Cardiac fibroblast (primary cell): ENCODE measurements around the gene PPP4C.
"Not testable (repeated sequence)": the region's sequence is repeated elsewhere in the genome, so short reads cannot be mapped to it uniquely, and the experiment has no call there.

ENCODE experiments used
- DNase-seq, 2 donors: peaks; one replicate each; pipeline versions ENCODE4 v3.0.0 to v3.0.0-alpha.2; 2010; ENCODE audit warnings: low read depth in 2 of 2
- H3K4me3 ChIP-seq, 2 donors: replicated peaks in 1 of 2; 1 replicate in 1 of 2; 2 replicates in 1 of 2; pipeline ENCODE4 v1.5.1; 2011; ENCODE audit warnings: low read depth in 2 of 2, low read length in 2 of 2, mild to moderate bottlenecking in 2 of 2, moderate library complexity in 1 of 2
- CTCF ChIP-seq: IDR thresholded peaks from one replicate; pipeline ENCODE4 v1.5.1; 2011; ENCODE audit warnings: low read depth, mild to moderate bottlenecking, low read length, inconsistent platforms

Gene PPP4C

DNA sequence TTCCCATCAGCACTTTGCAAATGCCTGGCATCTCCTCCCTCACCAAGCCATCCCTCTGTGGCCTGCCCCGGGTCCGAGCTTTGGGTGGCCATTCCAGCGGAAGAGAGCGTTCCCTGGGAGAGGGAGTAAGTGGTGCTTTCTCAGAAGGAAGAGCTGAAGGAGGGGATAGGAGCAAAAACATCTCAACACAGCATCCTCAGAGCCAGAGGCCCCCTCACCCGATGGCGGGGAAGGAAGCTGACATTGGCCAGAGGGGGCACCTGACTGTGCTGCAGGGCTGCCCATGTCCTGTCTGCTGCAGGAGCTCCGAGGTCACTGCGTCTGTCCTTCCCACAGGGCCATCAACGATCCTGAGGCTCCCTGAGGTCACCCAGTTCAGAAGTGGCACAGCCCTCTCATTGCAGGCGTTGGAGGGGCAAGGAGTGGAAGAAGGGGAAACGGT, 44.3 kb upstream of the PPP4C start:
- TF ChIP-seq CTCF, result no peak
- H3K4me3 ChIP-seq, result no peak overlapping the region
- DNase-seq, result no peak

DNA sequence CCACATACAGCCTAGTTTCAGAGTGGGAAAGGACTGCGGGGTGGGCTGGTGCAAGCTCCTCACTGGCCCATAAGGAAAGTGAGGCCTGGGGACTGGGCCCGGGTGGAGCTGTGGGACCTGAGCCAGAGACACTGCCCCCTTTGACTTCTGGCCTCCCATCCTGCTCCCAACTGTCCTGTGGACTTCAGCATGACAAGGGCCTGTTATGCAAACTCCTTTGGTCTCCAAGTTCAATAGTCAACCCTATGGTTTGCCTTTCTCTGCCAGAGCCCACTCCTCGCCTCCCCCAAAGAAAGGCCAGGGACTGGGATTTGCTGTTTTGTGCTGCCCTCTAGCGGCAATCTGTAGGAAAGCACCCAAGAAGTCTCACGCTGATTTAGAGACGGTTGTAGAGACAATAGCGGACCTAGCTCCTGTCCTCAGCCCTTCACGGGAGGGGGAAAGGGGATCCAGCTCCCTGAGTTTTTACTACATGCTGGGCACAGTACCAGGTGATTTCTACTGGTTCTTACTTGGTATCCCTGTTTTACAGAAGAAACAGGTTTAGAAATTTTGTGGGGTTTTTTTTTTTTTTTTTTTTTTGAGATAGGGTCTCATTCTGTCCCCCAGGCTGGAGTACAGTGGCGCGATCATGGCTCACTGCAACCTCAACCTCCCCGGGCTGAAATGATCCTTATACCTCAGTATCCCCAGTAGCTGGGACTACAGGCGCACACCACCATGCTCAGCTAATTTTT, 43.5 kb upstream of the PPP4C start:
- no peak overlapping the region for H3K4me3 ChIP-seq
- TF ChIP-seq CTCF, result peak; percentile 80
- DNase-seq, result peak; percentile 77 to 80

DNA sequence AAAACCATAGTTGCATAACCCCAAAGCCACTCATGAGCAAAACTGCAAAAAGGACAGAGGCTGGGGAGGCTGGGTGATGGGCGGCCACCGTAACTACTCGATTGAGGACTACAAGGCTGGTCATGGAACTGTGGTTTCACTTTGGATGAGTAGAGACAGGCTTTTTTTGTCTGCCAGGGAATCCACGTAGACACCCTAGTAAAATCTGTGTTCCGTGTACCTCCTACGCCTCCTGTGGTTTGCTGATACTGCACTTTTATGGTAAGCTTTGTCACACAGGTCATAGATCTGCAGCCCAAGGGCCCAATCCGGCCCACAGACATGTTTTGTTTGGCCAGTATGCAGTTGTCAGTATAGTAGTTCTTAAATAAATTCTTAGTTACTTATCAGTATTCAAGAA, 42.5 kb upstream of the PPP4C start:
- no peak overlapping the region for H3K4me3 ChIP-seq
- DNase-seq, result no peak
- TF ChIP-seq CTCF, result no peak

DNA sequence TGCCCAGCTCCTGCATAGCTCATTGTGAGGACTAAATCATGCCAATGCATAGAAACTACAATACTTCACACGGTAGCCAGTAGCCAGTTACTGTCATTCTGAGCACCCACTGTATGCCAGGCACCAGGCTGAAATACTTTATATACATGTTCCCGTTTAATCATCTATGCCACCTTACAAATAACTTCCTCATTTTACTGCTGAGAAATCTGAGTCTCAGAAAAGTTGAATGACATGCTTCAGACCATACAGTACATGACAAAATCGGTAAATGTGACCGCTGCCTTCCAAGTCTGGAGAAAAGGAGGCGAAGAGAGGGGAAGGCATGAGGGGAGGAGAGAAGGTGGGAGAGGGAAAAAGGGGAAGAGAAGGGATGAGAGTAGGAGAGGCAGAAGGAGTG, 35.6 kb upstream of the PPP4C start:
- DNase-seq, result no peak
- TF ChIP-seq CTCF, result no peak
- no peak overlapping the region for H3K4me3 ChIP-seq

- H3K4me3 ChIP-seq, DNase-seq: not testable (repeated sequence)
Measured at GRCh38 chr16:30040690-30041089, 35.1 kb upstream of the PPP4C start.

- peak; percentile 30 for TF ChIP-seq CTCF
- H3K4me3 ChIP-seq, result no peak overlapping the region
- DNase-seq, result peak; percentile 69 to 70
Measured at GRCh38 chr16:30041841-30042240, 34.0 kb upstream of the PPP4C start.

DNA sequence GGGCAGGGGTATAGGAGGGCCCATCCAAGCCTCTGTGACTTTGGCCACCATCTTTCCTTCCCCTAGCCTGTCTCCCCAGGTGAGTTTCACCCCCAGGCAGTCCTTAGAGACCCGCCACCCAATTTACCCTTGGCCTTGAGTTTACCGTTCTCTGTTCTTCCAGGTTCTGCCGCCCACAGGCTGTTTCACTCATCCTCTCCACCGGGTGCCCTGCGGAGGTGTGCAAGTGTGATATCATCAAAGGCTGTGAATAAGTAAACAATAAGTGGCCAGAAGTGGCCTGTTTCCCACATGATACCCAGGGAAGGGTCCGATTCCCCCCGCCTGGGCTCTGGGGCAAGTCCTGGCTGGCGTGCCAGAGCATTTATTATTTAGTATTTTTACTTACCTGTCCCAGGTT, 29.6 kb upstream of the PPP4C start:
- DNase-seq, result no peak
- no peak for TF ChIP-seq CTCF
- no peak overlapping the region for H3K4me3 ChIP-seq
